Activated CD4-positive, CD25-positive, alpha-beta regulatory T cell treated with anti-CD3 and anti-CD28 coated beads, Interleukin-2, amount 50 U/mL, for 24 hours (primary cell): ENCODE data around the gene PLPPR2.
"Not testable (repeated sequence)": the region's sequence is repeated elsewhere in the genome, so short reads cannot be mapped to it uniquely, and the experiment has no call there.

ENCODE experiments used
- ATAC-seq, 2 donors: fragments of 150-1000 bp; cut with Tn5 transposase; one replicate each; pipeline ENCODE4 v1.10.0; 2021; ENCODE audit warnings: mild to moderate bottlenecking in 1 of 2, moderate library complexity in 1 of 2

Gene PLPPR2

GRCh38 chr19:11340099-11340467 is 15.1 kb upstream of the PLPPR2 start:
- not testable (repeated sequence) for ATAC-seq

GRCh38 chr19:11342429-11342828 is 12.8 kb upstream of the PLPPR2 start:
- no peak for ATAC-seq

GRCh38 chr19:11345122-11345803 is 10.0 kb upstream of the PLPPR2 start:
- ATAC-seq: no peak

- ATAC-seq: peak; percentile 97
Observed at GRCh38 chr19:11346104-11346940, 8.9 kb upstream of the PLPPR2 start, which contains the start of the genes CCDC159 and TMEM205. TSS of gene CCDC159 (plus strand) at chr19:11346519. CDS start at chr19:11346607, 88 bp downstream. TSS of gene TMEM205 (minus strand) at chr19:11346268. CDS start at chr19:11345619, 649 bp downstream.

GRCh38 chr19:11347546-11348039 is 7.6 kb upstream of the PLPPR2 start:
- no peak for ATAC-seq

- ATAC-seq: no peak
Observed at GRCh38 chr19:11349171-11349570, 6.1 kb upstream of the PLPPR2 start.

- ATAC-seq: not testable (repeated sequence)
Observed at GRCh38 chr19:11354102-11354501, 1.1 kb upstream of the PLPPR2 start.

- ATAC-seq: no peak
Observed at GRCh38 chr19:11356074-11356397, 804 bp downstream of the PLPPR2 start.

- no peak for ATAC-seq
Observed at GRCh38 chr19:11356676-11357550, 1.7 kb downstream of the PLPPR2 start.

- ATAC-seq: no peak
Observed at GRCh38 chr19:11359421-11359820, 4.2 kb downstream of the PLPPR2 start.

GRCh38 chr19:11361037-11361770 is 6.0 kb downstream of the PLPPR2 start:
- ATAC-seq: no peak

- ATAC-seq: no peak
Observed at GRCh38 chr19:11361771-11362731, 6.8 kb downstream of the PLPPR2 start.

- ATAC-seq: no peak
Observed at GRCh38 chr19:11363881-11364280, 8.6 kb downstream of the PLPPR2 start.

GRCh38 chr19:11364296-11364904 is 9.2 kb downstream of the PLPPR2 start:
- no peak for ATAC-seq

GRCh38 chr19:11364935-11365334 is 9.7 kb downstream of the PLPPR2 start:
- no peak for ATAC-seq

- ATAC-seq: no peak
Observed at GRCh38 chr19:11365557-11366117, 10.4 kb downstream of the PLPPR2 start.

- no peak for ATAC-seq
Observed at GRCh38 chr19:11367528-11367927, 12.3 kb downstream of the PLPPR2 start.

- no peak for ATAC-seq
Observed at GRCh38 chr19:11370744-11371143, 15.5 kb downstream of the PLPPR2 start.

- no peak for ATAC-seq
Observed at GRCh38 chr19:11373166-11373884, 18.1 kb downstream of the PLPPR2 start.
